HG02870 (cell line): Measurements from ENCODE around the gene CAMK1G.

Source experiments
- ATAC-seq: cut with Tn5 transposase; IDR thresholded peaks from one replicate; pipeline ENCODE4 v1.9.1; 2021; ENCODE audit warnings: mild to moderate bottlenecking, moderate library complexity; ENCODE audit not compliant: unreplicated experiment

The CAMK1G gene

GRCh38 chr1:209583408-209583807 lies at the start of gene CAMK1G:
CAMK1G (plus strand) TSS chr1:209583714; CDS start chr1:209594984, 11,270 bp downstream.
- ATAC-seq: no peak

- ATAC-seq: no peak
Observed at GRCh38 chr1:209534496-209535250, 48.8 kb upstream of the CAMK1G start.

- no peak for ATAC-seq
Observed at GRCh38 chr1:209536843-209537242, 46.7 kb upstream of the CAMK1G start.

GRCh38 chr1:209537336-209538114 lies 46.0 kb upstream of the CAMK1G start:
- ATAC-seq: no peak

GRCh38 chr1:209539576-209539975 lies 43.9 kb upstream of the CAMK1G start:
- no peak for ATAC-seq

GRCh38 chr1:209542585-209542984 lies 40.9 kb upstream of the CAMK1G start:
- ATAC-seq: no peak

- ATAC-seq: no peak
Observed at GRCh38 chr1:209544098-209544497, 39.4 kb upstream of the CAMK1G start.

GRCh38 chr1:209545423-209545822 lies 38.1 kb upstream of the CAMK1G start:
- ATAC-seq: no peak

- no peak for ATAC-seq
Observed at GRCh38 chr1:209546390-209547085, 37.0 kb upstream of the CAMK1G start.

- no peak for ATAC-seq
Observed at GRCh38 chr1:209547626-209548025, 35.9 kb upstream of the CAMK1G start.

- no peak for ATAC-seq
Observed at GRCh38 chr1:209549443-209550205, 33.9 kb upstream of the CAMK1G start.

- no peak for ATAC-seq
Observed at GRCh38 chr1:209550519-209550918, 33.0 kb upstream of the CAMK1G start.

GRCh38 chr1:209552406-209553264 lies 30.9 kb upstream of the CAMK1G start:
- no peak for ATAC-seq

- no peak for ATAC-seq
Observed at GRCh38 chr1:209554761-209555611, 28.5 kb upstream of the CAMK1G start.

GRCh38 chr1:209556162-209556690 lies 27.3 kb upstream of the CAMK1G start:
- no peak for ATAC-seq

- no peak for ATAC-seq
Observed at GRCh38 chr1:209557221-209557620, 26.3 kb upstream of the CAMK1G start.

GRCh38 chr1:209560529-209560928 lies 23.0 kb upstream of the CAMK1G start:
- no peak for ATAC-seq

- no peak for ATAC-seq
Observed at GRCh38 chr1:209560952-209561351, 22.6 kb upstream of the CAMK1G start.

GRCh38 chr1:209561532-209561931 lies 22.0 kb upstream of the CAMK1G start:
- ATAC-seq: no peak
